Hepatocyte (in vitro differentiated cells): Measurements from ENCODE around the gene KRT76. TPM values are rescaled to one million over a fixed set of nuclear protein-coding genes. Genes with fewer than 3 reads are reported as not detected.

Experiments used
- DNase-seq: peaks from one replicate; pipeline ENCODE4 v3.0.0-alpha.2; 2016; ENCODE audit warnings: low spot score
- H2AFZ ChIP-seq: fragments of 200-600 bp; sonication (generic); 2 replicates; pipeline ENCODE4 v1.6.0; 2016; ENCODE audit warnings: antibody characterized with exemption, mild to moderate bottlenecking
- H3K27ac ChIP-seq: fragments of 200-600 bp; sonication (generic); 2 replicates; pipeline ENCODE4 v1.5.1; 2016; ENCODE audit warnings: mild to moderate bottlenecking
- H3K27me3 ChIP-seq: fragments of 200-600 bp; sonication (generic); 2 replicates; pipeline ENCODE4 v1.6.1; 2016
- H3K36me3 ChIP-seq: fragments of 200-600 bp; sonication (generic); replicated peaks from 2 replicates; pipeline ENCODE4 v1.5.1; 2016; ENCODE audit warnings: low read depth; ENCODE audit not compliant: insufficient read depth
- H3K4me1 ChIP-seq: fragments of 200-600 bp; sonication (generic); 2 replicates; pipeline ENCODE4 v1.5.1; 2016; ENCODE audit warnings: mild to moderate bottlenecking, moderate library complexity; ENCODE audit not compliant: insufficient read depth
- H3K4me2 ChIP-seq: fragments of 200-600 bp; sonication (generic); 2 replicates; pipeline ENCODE4 v1.6.0; 2016
- H3K4me3 ChIP-seq: fragments of 200-600 bp; sonication (generic); 2 replicates; pipeline ENCODE4 v1.5.1; 2016; ENCODE audit warnings: mild to moderate bottlenecking
- H3K79me2 ChIP-seq: fragments of 200-600 bp; sonication (generic); 2 replicates; pipeline ENCODE4 v1.6.0; 2017; ENCODE audit warnings: mild to moderate bottlenecking
- H3K9me2 ChIP-seq: fragments of 200-600 bp; sonication (generic); replicated peaks from 2 replicates; pipeline ENCODE4 v1.6.0; 2017; ENCODE audit warnings: mild to moderate bottlenecking; ENCODE audit not compliant: insufficient read depth
- H3K9me3 ChIP-seq: fragments of 200-600 bp; sonication (generic); 2 replicates; pipeline ENCODE4 v1.5.1; 2016; ENCODE audit warnings: low read depth, mild to moderate bottlenecking
- H4K20me1 ChIP-seq: fragments of 200-600 bp; sonication (generic); 2 replicates; pipeline ENCODE4 v1.6.0; 2016; ENCODE audit warnings: mild to moderate bottlenecking; ENCODE audit not compliant: insufficient read depth, poor library complexity, severe bottlenecking
- CTCF ChIP-seq: fragments of 200-600 bp; sonication (generic); IDR thresholded peaks from 2 replicates; pipeline ENCODE4 v1.5.1; 2016; ENCODE audit warnings: antibody characterized with exemption, mild to moderate bottlenecking; ENCODE audit not compliant: poor library complexity
- EZH2 ChIP-seq: fragments of 200-600 bp; sonication (generic); IDR thresholded peaks from 2 replicates; pipeline ENCODE4 v1.6.1; 2016; ENCODE audit warnings: antibody characterized with exemption, mild to moderate bottlenecking, borderline replicate concordance
- EZH2phosphoT487 ChIP-seq: fragments of 200-600 bp; sonication (generic); IDR thresholded peaks from one replicate; pipeline ENCODE4 v1.6.1; 2018; ENCODE audit warnings: antibody characterized with exemption, mild to moderate bottlenecking, low read depth, moderate library complexity; ENCODE audit not compliant: unreplicated experiment, severe bottlenecking
- WGBS: methylation state at CpG from one replicate; pipeline ENCODE4 v1.1.6; 2016; ENCODE audit warnings: low lambda C conversion rate; ENCODE audit errors: missing lambda C conversion rate; 5-methylcytosine and 5-hydroxymethylcytosine counted together
- polyA plus RNA-seq: library from polyadenylated mRNA; unstranded; fragments of >200 nt; fragmentation: Nextera tagmentation; extraction: Ambion mirVana; gene quantifications from 2 replicates; pipeline ENCODE4 v1.2.1, GENCODE V29; 2016
- total RNA-seq: library from RNA; depleted of rRNA; stranded (reverse); fragments of >200 nt; gene quantifications from 2 replicates; pipeline ENCODE4 v1.2.3, GENCODE V29; 2014

The KRT76 gene
- total and polyA plus RNA-seq, 2 experiments from 2014 or later: not detected

GRCh38 chr12:52735816-52736632 lies 41.1 kb downstream of the KRT76 start:
- Histone ChIP-seq H4K20me1 (no peaks in the 10 kb centered on the region), H3K27me3 (peaks cover 16% of the 10 kb centered on the region), H2AFZ (no peak overlapping the region), H3K79me2 (no peaks in the 10 kb centered on the region), H3K4me3 (no peak overlapping the region), H3K36me3 (no peaks in the 10 kb centered on the region), H3K9me3 (no peaks in the 10 kb centered on the region), H3K27ac (no peak overlapping the region), H3K4me2 (no peak overlapping the region), H3K4me1 (no peaks in the 10 kb centered on the region), H3K9me2 (no peaks in the 10 kb centered on the region)
- DNase-seq: no peak
- WGBS: 63% methylated on average over 5 of the region's 5 CpGs
- TF ChIP-seq EZH2phosphoT487 (no peak), CTCF (no peak), EZH2 (no peak)

- no peaks in the 10 kb centered on the region for H3K9me2 ChIP-seq
- no peaks in the 10 kb centered on the region for H4K20me1 ChIP-seq
- TF ChIP-seq EZH2: no peak
- TF ChIP-seq EZH2phosphoT487: no peak
- no peak for TF ChIP-seq CTCF
- 82% methylated on average over 7 of the region's 8 CpGs for WGBS
- no peak overlapping the region for H3K27ac ChIP-seq
- no peak overlapping the region for H3K4me2 ChIP-seq
- no peaks in the 10 kb centered on the region for H3K79me2 ChIP-seq
- H2AFZ ChIP-seq: no peak overlapping the region
- no peaks in the 10 kb centered on the region for H3K9me3 ChIP-seq
- H3K4me1 ChIP-seq: no peaks in the 10 kb centered on the region
- DNase-seq: no peak
- no peak overlapping the region for H3K4me3 ChIP-seq
- no peaks in the 10 kb centered on the region for H3K36me3 ChIP-seq
- peaks cover 22% of the 10 kb centered on the region for H3K27me3 ChIP-seq
Observed at GRCh38 chr12:52735106-52735505, 42.0 kb downstream of the KRT76 start.

- WGBS: 63% methylated on average over 2 of the region's 2 CpGs
Observed at GRCh38 chr12:52730793-52731192, 46.4 kb downstream of the KRT76 start.

More at GRCh38 chr12:52730793-52731192, 46.4 kb downstream of the KRT76 start:
- Histone ChIP-seq H3K4me3 (no peak overlapping the region), H2AFZ (no peak overlapping the region), H3K79me2 (no peaks in the 10 kb centered on the region), H3K36me3 (no peaks in the 10 kb centered on the region), H3K9me2 (no peaks in the 10 kb centered on the region), H3K4me1 (no peaks in the 10 kb centered on the region), H3K4me2 (no peak overlapping the region), H3K27ac (no peak overlapping the region), H4K20me1 (no peaks in the 10 kb centered on the region), H3K27me3 (peaks cover 37% of the 10 kb centered on the region), H3K9me3 (no peaks in the 10 kb centered on the region)
- DNase-seq: no peak
- no peak for TF ChIP-seq CTCF
- no peak for TF ChIP-seq EZH2
- no peak for TF ChIP-seq EZH2phosphoT487
